Peyer's patch (tissue), 4 donors: Measurements from ENCODE around the gene LRRIQ1.

Experiments used
- CTCF ChIP-seq, 6 experiments: fragments of 450-650 bp in 4 of 6; fragments of 200-600 bp in 2 of 6; sonication (generic) in 1 of 6; IDR thresholded peaks; one replicate each; pipeline ENCODE4 v1.5.1; 2017 to 2019; ENCODE audit warnings: antibody characterized with exemption in 6 of 6, mild to moderate bottlenecking in 3 of 6, moderate library complexity in 1 of 6
- POLR2A ChIP-seq, 2 donors: fragments of 450-650 bp; IDR thresholded peaks; one replicate each; pipeline ENCODE4 v1.5.1; 2017; ENCODE audit warnings: antibody characterized with exemption in 2 of 2, mild to moderate bottlenecking in 2 of 2, moderate library complexity in 2 of 2

GRCh38 chr12:85206543-85206942, 170.4 kb downstream of the LRRIQ1 start:
- TF ChIP-seq CTCF (IDR thresholded peaks at IDR 0.05): no peak
- no peak for TF ChIP-seq POLR2A (IDR thresholded peaks at IDR 0.05)
